NCI-H128 (cell line): ENCODE results near the gene GLIPR1L2.
"Not testable (repeated sequence)": the region's sequence is repeated elsewhere in the genome, so short reads cannot be mapped to it uniquely, and the experiment has no call there.

Experiments
- DNase-seq: peaks from one replicate; lab custom pipeline; 2025; ENCODE audit not compliant: unreplicated experiment; lab: John Stamatoyannopoulos, UW

Gene GLIPR1L2

DNA sequence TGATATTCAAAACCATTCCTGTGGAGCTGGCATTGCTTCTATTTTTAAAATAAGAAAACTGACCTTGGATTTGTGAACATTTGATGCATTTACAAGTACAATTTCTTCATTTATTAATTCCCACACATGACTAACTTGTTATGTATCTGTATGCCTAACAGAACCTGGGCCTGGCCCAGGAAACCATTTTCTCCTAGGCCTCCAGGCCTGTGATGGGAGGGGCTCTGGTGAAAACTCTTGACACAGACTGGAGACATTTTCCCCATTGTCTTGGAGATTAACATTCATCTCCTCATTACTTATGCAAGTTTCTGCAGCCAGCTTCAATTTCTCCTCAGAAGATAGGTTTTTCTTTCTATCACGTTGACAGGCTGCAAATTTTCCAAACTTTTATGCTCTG is 42.0 kb downstream of the GLIPR1L2 start:
- DNase-seq, result no peak

DNA sequence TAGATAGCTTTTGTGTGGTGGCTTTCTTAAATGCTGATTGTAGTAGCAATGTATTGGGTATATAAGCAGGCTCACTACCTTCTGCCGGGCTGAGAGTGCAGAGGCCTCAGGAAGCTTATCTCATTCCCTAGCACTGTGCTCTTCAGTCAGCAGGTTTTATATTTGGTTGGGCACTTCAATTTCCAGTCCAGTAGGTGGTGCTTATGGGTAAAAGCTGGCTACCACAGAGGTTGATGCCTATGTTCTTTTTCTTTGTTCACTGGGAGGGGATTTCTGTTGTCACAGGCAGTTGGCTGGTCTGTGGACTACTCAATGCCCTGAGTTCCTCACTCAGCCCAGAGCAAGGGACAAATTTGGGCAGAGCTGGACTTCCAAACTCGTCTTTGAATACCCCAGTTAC is 46.7 kb downstream of the GLIPR1L2 start:
- no peak for DNase-seq

DNA sequence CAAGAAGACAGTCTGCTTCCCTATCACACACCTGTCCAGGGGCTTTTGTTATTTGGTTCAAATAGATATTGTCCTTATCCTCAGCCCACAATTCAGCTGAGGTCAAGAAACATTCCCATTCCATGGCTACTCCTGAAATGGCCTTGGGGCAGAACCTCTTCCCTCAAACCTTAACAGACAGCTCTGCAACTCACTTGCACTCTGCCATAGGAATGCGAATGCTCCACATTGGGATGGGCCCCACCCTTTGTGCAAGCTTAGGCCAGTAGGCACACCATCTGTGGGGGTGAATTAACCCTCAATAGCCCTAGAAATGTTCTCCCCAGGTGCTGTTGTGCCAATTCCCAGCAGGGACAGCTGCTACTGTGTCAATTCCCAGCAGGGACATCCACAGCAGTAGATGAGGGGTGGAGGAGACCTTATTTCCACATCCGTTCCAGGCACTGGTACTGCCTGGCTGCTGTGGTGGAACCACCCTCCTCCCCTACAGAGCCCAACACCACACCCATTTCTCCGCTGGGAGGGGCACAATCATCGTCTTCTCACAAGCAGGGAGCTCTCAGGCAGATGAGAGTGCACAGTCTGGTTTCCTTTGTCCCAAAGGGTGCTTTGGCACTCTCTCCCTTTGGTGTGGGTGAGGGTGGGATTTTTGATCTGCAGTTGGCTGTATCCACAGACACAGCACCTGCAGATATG is 47.3 kb downstream of the GLIPR1L2 start:
- no peak for DNase-seq

DNA sequence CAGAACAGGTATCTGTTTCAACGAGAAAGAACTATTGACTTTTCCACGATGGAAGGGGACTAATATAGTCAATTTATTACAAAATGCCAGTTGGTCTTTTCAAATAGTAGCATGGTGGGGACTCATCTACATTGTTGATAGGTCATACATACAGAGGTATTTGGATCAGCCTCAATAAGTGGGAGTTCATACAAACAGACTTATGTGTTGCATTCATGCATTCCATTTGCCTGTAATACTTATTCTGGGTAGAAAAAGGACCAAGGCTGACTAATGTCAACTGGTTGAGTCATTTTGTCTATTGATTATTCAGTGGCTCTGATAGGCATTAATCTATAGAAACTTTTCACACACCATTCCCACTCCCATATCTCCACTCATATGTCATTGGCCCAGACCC is 48.2 kb downstream of the GLIPR1L2 start:
- no peak for DNase-seq

DNA sequence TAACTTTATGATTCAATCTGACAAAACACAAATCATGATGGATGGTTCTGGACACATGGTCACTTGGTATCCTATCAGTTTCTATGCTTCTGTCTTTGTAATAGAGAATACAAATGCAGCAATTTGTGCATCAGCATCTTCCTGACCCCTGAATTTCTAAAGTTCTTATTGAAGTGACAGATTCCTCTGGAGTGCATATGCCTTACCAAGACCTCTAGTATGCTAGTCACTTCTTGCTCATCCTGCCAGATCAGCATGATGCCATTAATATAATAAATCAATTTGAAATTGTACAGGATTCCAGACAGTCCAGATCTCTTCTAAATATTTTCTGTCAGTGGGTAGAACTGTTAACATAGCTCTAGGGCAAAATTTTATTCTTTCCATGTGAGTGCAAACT is 49.0 kb downstream of the GLIPR1L2 start:
- DNase-seq, result no peak

DNA sequence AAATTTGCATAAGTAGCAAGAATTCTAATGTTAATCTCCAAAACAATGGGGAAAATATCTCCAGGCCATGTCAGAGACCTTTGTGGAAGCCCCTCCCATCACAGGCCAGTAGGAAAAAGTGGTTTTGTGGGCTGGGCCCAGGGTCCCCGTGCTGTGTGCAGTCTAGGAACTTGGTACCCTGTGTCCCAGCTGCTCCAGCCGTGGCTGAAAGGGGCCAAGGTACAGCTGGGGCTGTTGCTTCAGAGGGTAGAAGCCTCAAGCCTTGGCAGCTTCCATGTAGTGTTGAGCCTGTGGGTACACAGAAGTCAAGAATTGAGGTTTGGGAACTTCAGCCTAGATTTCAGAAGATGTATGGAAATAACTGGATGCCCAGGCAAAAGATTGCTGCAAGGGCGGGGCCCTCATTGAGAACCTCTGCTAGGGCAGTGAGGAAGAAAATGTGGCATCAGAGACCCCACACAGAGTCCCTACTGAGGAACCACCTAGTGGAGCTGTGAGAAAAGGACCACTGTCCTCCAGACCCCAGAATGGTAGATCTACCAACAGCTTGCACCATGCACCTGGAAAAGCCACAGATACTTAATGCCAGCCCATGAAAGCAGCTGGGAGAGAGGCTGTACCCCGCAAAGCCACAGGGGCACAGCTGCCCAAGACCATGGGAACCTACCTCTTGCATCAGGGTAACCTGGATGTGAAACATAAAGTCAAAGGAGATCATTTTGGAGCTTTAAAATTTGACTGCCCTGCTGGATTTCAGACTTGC is 51.0 kb downstream of the GLIPR1L2 start:
- DNase-seq, result not testable (repeated sequence)

DNA sequence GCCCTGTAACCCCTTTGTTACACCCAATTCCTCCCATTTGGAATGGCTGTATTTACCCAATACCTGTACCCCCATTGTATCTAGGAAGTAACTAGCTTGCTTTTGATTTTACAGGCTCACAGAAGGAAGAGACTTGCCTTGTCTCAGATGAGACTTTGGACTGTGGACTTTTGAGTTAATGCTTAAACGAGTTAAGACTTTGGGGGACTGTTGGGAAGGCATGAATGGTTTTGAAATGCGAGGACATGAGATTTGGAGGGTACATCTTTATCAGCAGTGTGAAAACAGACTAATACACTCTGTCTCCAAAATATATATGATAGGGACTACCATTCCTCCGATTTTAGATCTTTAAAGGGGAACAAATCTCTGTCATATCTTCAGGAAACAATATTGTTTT is 51.6 kb downstream of the GLIPR1L2 start:
- not testable (repeated sequence) for DNase-seq

DNA sequence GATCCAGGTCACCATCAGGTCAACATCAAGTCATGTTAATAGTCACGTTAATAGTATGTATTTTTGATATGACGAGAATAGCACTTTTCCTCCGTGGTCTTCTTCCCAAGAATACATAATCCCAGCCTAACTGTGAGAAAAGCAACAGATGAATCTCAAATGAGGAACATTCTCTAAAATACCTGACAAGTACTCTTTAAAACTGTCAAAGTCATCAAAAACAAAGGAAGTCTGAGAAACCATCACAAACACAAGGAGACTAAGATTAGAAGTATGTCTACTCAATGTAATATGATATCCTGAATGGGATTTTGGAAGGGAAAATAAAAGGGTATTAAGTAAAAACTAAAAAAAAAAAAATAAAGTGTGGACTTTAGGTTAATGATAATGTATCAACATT is 52.8 kb downstream of the GLIPR1L2 start:
- no peak for DNase-seq

DNA sequence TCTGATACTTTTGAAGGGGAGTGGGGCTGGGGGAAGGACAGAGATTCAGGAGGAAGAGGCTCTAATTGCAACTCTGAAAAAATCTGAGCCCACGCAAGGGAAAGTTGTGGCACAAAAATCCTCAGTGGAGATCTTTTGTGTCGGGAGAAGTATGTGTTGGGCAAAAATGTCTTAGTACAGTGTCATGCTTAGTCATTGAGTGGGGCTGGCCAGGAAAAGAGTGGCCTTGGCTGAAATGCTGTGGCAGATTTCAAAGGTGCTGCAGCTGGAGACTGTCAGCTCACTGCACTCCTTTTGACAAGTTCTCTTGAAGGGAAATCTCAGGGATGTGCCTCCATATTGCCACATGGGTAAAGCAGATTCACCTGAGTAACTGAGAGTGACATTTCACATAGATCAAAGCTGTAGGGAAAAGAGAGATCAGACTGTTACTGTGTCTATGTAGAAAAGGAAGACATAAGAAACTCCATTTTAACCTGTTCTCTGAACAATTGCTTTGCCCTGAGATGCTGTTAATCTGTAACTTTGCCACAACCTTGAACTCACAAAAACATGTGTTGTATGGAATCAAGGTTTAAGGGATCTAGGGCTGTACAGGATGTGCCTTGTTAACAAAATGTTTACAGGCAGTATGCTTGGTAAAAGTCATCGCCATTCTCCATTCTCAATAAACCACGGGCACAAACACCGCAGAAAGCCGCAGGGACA is 53.7 kb downstream of the GLIPR1L2 start:
- no peak for DNase-seq

DNA sequence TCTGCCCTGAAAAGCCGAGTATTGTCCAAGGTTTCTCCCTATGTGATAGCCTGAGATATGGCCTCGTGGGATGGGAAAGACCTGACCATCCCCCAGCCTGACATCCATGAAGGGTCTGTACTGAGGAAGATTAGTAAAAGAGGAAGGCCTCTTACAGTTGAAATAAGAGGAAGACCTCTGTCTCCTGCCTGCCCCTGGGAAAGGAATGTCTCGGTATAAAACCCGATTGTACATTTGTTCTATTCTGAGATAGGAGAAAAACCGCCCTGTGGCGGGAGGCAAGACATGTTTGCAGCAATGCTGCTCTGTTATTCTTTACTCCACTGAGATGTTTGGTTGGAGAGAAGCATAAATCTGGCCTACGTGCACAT is 54.2 kb downstream of the GLIPR1L2 start:
- not testable (repeated sequence) for DNase-seq

DNA sequence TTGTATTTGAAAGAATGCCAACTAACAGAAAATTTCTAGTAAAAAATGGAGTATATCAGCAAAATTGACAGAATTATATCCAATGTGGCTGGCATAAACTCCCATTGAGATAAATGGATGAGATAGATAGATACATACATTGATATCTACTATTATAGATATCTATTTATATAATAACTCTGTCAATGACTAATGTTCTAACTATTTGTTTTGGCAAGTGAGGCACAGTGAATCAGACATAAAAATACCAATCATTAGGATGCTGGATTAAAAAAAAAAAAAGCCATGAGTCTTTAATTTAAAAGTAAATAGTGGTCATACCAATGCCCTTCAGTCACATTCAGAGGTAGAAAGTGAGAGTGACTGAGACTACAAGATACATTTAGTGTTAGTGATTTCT is 56.0 kb downstream of the GLIPR1L2 start:
- no peak for DNase-seq

DNA sequence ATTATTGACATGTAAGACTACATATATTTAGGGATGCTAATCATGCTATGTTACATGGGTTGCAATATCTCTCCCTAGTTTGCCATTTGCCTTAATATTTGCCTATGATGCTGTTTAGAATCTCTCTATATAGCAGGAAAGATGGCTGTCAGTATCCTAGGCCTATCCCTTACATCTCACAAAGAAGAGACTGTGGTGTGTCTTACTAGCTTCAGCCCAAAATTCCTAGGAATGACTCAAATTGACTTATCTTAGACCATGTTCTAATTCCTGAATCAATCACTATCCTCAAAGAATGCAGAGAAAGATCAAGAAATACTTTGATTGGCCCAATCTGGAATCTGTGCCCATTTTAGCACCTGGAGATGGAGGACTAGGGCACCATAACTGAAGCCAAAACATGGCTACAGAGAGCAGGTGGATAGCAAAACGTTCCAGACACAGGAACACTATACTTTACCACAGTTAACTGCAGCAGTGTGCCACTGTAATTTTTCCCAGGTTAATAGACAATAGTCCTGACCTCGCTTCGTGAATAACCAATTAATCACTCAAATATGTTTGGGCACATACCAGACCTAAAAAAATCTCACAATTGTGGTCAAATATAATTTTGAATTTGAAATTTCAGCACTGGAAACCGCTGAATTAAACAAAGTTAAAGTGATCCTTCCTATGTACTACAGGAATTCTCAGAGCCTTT is 57.0 kb downstream of the GLIPR1L2 start:
- no peak for DNase-seq

DNA sequence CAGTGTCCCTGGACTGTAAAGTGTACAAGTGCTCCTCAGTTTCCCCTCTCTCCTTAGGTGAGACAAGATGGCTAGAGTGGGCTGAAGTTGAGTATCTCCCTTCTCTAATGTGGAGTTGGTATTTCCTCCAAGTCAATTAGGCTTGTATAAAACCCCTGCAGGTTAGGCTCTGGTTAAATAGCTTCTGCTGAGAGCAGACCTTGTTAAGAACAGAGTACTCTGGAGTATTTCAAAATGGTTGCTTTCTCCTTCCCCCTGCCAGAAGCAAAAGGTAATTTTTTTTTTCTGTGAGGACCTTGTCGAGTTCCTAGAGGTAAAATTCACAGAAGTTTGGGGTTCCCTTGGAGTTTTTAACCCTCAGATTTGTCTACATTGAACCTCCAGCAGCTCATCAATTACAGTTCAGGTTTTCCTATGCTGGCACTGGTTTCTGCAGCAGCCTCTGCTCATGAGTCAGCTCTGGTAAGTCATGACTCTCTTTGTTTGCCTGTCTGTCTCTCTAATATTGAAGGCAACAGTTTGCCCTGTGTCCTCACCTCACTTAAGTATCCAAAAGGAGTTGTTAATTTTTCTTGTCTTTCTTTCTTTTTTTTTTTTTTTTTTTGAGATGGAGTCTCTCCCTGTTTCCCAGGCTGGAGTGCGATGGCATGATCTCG is 61.9 kb downstream of the GLIPR1L2 start:
- no peak for DNase-seq

DNA sequence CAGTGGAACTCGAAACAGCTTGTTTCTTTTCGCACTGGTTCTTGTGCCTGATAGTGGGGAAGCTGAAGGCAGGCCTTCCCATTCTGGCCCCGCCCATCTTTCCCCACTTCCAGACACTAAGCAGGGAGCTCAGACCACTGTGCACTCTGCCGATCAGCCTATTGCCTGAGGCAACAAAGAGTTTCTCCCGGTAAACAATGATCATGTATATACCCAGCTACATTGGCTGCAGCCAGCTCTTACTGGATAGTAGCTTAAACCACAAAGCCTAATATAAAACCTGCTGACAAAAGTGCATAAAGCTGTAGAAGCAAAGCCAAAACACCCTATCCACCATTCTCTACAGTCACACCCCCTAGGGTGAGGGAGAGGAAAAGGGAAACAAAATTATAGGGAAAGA is 65.0 kb downstream of the GLIPR1L2 start:
- no peak for DNase-seq

DNA sequence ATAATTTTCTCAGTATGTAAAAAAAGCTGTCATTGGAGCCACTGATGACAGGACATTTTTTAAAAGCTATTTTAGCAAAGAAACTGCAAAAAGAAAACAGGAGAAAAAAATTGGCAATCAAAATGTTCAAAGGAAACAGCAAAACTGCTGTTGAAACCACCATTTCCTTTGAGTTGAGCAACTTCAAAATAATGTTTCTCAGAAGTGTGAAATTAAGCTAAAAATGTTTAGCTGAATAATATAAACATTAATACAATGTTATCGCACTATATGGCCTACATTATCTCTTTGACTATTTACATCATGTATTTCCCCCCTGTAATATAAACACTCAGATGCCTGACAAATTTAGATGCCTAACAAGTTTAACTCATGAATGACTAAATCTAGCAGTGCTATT is 66.3 kb downstream of the GLIPR1L2 start:
- no peak for DNase-seq

DNA sequence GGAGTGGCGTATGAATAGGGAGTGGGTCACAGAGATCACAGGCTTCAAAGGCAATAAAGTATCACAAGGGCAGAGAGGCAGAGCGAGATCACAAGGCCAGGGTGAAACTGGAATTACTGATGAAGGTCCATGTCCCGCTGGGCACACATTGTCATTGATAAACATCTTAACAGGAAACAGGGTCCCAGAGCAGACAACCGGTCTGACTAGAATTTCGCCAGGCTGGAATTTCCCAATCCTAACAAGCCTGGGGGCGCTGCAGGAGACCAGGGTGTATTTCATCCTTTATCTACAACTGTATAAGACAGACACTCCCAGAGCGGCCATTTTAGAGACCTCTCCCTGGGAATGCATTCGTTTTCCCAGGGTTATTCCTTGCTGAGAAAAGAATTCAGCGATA is 67.0 kb downstream of the GLIPR1L2 start:
- not testable (repeated sequence) for DNase-seq

DNA sequence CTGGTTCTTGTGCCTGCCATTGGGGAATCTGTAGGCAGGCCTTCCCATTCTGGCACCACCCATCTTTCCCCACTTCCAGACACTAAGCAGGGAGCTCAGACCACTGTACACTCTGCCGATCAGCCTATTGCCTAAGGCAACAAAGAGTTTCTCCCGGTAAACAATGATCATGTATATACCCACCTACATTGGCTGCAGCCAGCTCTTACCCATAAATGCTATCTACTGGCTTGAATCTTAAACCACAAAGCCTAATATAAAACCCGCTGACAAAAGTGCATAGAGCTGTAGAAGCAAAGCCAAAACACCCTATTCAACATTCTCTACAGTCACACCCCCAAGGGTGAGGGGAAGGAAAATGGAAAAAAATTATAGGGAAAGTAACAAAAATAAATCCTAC is 68.9 kb downstream of the GLIPR1L2 start:
- no peak for DNase-seq

DNA sequence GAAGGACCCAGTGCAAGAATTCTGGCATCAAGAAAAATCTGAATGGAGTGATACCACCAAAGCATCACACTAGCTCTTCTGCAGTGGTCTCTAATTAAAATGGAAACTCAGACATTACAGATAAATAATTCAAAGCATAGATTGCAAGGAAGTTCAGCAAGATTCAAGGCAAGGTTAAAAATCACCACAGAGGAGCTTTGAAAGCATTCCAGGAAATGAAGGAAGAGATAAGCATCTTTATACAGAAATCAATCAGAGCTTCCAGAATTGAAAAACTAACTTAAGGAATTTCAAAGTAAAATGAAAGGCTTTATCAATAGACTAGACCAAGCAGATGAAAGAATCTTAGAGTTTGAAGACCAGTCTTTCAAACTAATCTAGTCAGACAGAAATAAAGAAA is 69.3 kb downstream of the GLIPR1L2 start:
- no peak for DNase-seq

DNA sequence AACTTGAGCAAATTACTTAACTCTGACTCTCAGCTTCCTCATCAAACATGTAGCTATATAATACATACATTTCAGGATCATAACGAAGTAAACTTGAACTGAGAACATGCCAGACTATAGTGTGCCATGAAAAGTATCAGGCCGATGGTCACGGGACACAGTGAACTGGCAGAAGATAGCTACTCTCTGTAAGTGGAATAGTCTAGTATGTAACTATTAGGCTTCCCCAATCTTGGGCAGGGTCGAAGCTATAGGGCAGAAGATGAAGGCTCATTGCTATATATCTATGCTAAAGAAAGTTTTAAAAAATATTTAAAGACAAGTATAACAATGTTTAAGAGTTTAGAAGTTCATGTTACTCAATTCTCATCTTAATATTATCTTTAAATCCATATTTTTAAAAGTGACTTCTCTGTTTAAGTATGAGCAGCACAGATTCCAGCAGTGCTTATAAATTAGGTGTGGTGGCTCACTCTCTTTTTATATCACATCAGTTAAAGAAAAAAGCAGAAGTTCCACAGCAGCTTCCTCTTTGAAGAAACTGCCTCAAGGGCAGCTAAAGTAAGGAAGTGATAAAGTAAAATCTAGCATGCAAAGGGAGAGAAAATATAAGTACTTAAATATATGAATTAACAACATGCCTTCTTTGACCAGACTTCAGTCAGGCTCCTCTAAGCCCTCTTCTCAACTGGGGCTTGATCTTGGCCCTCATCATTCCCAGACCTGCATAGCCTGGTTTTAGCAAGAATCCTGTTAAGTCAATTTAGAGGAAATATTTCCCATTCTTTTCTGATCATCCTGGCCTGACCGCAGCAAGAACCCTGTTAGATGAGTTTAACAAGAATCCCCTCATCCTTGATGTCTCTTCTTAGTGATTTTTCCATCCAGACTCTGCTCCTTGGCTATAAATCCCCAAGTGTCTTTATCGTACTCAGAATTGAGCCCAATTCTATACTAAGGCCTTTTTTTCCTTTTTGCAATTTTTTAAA is 81.3 kb downstream of the GLIPR1L2 start:
- DNase-seq, result no peak

DNA sequence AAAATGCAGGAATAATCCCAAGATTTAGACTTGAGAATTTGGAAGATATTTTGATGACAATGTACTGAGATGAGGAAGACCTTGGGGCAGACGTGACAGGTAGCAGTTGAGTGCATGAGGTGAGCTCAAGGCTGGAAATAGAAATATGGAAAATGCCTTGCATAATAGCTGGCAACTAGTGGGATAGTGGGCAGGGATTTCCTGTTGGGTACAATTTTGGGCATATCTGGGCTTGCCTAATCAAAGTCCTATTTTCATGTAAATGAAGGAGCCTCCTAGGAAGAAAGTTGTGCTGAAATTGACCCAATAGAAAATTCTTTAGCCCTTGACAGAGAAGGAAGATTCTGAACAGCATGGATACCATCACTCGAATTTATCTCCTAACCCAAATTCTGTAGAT is 83.2 kb downstream of the GLIPR1L2 start:
- no peak for DNase-seq
